Kidney (tissue), 14 donors: ENCODE results near the gene CD248. TPM values are rescaled to one million over a fixed set of nuclear protein-coding genes. Genes with fewer than 3 reads are reported as not detected.
A peak's percentile ranks its signal among the peaks of the same experiment; 100 is the strongest.

ENCODE experiments used
- DNase-seq, 5 donors: peaks; one replicate each; pipeline ENCODE4 v3.0.0-alpha.2; 2013 to 2020
- FAIRE-seq: peaks from 2 replicates; lab custom pipeline; 2012; peaks lifted over from hg19 to GRCh38; lab: Jason Lieb, UNC
- H3K27ac ChIP-seq, 2 donors: one replicate each; pipeline ENCODE4 v1.7.0; 2013; ENCODE audit warnings: low read depth in 2 of 2, low read length in 2 of 2, inconsistent platforms in 1 of 2
- H3K27me3 ChIP-seq: one replicate; pipeline ENCODE4 v1.7.1; 2013; ENCODE audit warnings: low read length, inconsistent platforms; ENCODE audit not compliant: control insufficient read depth, insufficient read depth
- H3K36me3 ChIP-seq, 3 donors: one replicate each; pipeline versions ENCODE4 v1.7.0 to v1.7.1; 2013; ENCODE audit warnings: low read length in 3 of 3, control low read depth in 1 of 3, inconsistent platforms in 1 of 3; ENCODE audit not compliant: insufficient read depth in 3 of 3, control insufficient read depth in 2 of 3
- H3K4me1 ChIP-seq, 3 donors: one replicate each; pipeline versions ENCODE4 v1.7.0 to v1.7.1; 2013; ENCODE audit warnings: low read length in 3 of 3, inconsistent platforms in 1 of 3, low read depth in 1 of 3; ENCODE audit not compliant: control insufficient read depth in 2 of 3, insufficient read depth in 2 of 3
- H3K4me3 ChIP-seq, 3 donors: one replicate each; pipeline versions ENCODE4 v1.7.0 to v1.8.1; 2013; ENCODE audit warnings: low read length in 3 of 3, control low read depth in 1 of 3, inconsistent platforms in 1 of 3
- H3K9ac ChIP-seq, 3 donors: one replicate each; pipeline versions ENCODE4 v1.7.0 to v1.7.1; 2013; ENCODE audit warnings: low read length in 3 of 3, control low read depth in 1 of 3, inconsistent platforms in 1 of 3
- H3K9me3 ChIP-seq, 3 donors: one replicate each; pipeline versions ENCODE4 v1.7.0 to v1.7.1; 2013; ENCODE audit warnings: low read length in 3 of 3, control low read depth in 1 of 3, inconsistent platforms in 1 of 3; ENCODE audit not compliant: control insufficient read depth in 2 of 3, insufficient read depth in 1 of 3
- intact Hi-C: fragments of 100-400 bp; cut with DNase I; formaldehyde crosslinking; loops from one replicate; pipeline ENCODE4 v1.11.1; 2022
- polyA plus RNA-seq: library from polyadenylated mRNA; stranded (reverse); fragments of 350-450 nt; fragmentation: Illumina TruSeq; extraction: RNeasy Lipid Tissue Mini Kit (QIAGEN cat#74804); gene quantifications from one replicate; pipeline ENCODE4 v1.2.3, GENCODE V29; 2014; ENCODE audit warnings: low read depth, low replicate concordance; ENCODE audit not compliant: insufficient read depth
- total RNA-seq: library from RNA; stranded (reverse); fragmentation: NEBNext Ultra II Directional; extraction: Animal tissue kit (Norgen Biotek cat#: 25700); gene quantifications from one replicate; pipeline ENCODE4 v1.2.1, GENCODE V29; 2021
- TF ChIP-seq, protein P1 (sequence below): IDR thresholded peaks from 3 replicates; pipeline ENCODE4 v1.5.1; 2012; ENCODE audit warnings: mild to moderate bottlenecking, moderate library complexity, borderline replicate concordance; ENCODE audit not compliant: insufficient read depth; ENCODE audit errors: extremely low read depth
- donor health status: control.
- donor health status: control.
- donor health status: control.
- donor health status: control.
- donor health status: control.
- donor health status: DM: yes; HTN: yes; CAD: no.
- donor health status: Normal renal cell carcinoma (clear cell type).

CD248 gene
- total and polyA plus RNA-seq, 2 donors from 2014 or later, result 14.8 to 22.9 TPM

DNA sequence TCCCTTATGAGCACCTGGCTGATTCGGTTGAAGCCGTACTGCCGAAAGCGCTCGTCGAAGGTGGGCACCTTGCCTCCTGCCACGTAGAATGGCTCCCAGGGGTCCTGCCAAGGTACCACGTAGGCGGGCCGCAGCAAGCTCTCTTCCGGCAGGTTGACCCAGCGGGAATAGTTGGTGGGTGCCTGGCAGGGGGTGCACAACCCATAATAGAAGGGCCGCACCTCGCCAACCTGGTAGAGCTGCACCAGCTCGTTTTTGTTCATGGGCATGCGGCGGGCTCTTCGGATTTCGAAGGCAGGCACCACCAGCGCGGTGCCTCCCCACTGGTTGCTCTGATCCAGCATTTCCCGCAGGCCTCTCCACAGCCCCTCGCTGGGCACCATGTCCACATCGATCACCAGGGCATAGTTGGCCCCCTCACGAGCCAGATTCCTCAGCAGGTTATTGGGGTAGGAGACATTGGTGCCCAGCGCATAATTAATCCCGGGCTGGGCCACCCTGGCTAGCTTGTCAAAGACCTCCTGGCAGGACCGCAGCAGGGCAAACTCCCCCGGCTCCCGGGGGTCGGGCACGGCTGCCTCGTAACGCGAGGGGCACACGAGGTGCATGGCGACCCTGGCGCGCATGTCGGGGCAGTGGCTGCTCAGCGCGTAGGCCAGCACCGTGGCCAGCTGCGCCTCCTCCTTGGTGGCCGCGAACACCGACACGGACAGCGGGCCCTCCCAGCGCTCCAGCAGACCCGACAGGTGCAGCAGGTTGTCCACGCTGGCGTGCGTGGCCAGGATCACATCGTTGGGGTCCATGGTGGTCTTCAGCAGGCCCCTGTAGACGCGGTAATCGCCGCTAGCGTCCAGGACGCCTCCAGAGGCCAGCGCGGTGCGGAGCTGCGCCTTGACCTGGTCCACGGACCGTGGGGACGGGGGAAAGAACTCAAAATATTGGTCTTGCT lies 29.9 kb upstream of the CD248 start:
- Histone ChIP-seq H3K9ac (peak overlapping the region; percentile 80 to 97 (median 92)), H3K4me1 (peaks cover 0 to 27% (median 22%) of the 10 kb centered on the region in 3 donors), H3K27ac (peak overlapping the region; percentile 80 to 89), H3K9me3 (no peaks in the 10 kb centered on the region), H3K27me3 (no peaks in the 10 kb centered on the region), H3K36me3 (peaks cover 0 to 3% (median 2%) of the 10 kb centered on the region in 3 donors), H3K4me3 (peak overlapping the region; percentile 80 to 97 (median 86))
- TF ChIP-seq, protein P1, sequence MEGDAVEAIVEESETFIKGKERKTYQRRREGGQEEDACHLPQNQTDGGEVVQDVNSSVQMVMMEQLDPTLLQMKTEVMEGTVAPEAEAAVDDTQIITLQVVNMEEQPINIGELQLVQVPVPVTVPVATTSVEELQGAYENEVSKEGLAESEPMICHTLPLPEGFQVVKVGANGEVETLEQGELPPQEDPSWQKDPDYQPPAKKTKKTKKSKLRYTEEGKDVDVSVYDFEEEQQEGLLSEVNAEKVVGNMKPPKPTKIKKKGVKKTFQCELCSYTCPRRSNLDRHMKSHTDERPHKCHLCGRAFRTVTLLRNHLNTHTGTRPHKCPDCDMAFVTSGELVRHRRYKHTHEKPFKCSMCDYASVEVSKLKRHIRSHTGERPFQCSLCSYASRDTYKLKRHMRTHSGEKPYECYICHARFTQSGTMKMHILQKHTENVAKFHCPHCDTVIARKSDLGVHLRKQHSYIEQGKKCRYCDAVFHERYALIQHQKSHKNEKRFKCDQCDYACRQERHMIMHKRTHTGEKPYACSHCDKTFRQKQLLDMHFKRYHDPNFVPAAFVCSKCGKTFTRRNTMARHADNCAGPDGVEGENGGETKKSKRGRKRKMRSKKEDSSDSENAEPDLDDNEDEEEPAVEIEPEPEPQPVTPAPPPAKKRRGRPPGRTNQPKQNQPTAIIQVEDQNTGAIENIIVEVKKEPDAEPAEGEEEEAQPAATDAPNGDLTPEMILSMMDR, result no peak
- DNase-seq, result peak in 4 of 5 donors; percentile 21 to 79 (median 60)
- FAIRE-seq, result no peak
- intact Hi-C loops, result no loop called here

DNA sequence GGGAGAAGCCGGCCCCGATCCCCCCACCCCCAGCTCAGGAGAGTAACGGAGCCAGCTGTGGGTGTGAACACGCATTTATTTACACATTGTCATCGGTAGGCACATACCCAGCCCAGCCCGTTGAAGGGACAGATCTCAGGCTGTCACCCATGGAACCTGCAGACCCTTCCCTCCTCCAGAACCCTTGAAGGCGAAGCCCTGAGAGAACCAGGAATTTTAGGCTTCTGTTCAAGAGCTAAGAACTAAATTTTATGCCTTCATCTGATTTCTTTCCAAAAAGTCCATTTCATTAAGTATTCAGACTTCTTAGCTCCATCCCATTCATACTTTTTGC lies 28.4 kb upstream of the CD248 start:
- TF ChIP-seq, protein P1, result no peak
- Histone ChIP-seq H3K36me3 (peaks cover 0 to 15% (median 14%) of the 10 kb centered on the region in 3 donors), H3K4me1 (peaks cover 0 to 27% (median 22%) of the 10 kb centered on the region in 3 donors), H3K27ac (peak overlapping the region; percentile 20 to 32), H3K9ac (peak overlapping the region in 2 of 3 donors; percentile 58 to 86), H3K4me3 (peak overlapping the region; percentile 43 to 97 (median 80)), H3K9me3 (no peaks in the 10 kb centered on the region), H3K27me3 (no peaks in the 10 kb centered on the region)
- intact Hi-C loops, result no loop called here
- no peak for DNase-seq
- FAIRE-seq, result no peak

DNA sequence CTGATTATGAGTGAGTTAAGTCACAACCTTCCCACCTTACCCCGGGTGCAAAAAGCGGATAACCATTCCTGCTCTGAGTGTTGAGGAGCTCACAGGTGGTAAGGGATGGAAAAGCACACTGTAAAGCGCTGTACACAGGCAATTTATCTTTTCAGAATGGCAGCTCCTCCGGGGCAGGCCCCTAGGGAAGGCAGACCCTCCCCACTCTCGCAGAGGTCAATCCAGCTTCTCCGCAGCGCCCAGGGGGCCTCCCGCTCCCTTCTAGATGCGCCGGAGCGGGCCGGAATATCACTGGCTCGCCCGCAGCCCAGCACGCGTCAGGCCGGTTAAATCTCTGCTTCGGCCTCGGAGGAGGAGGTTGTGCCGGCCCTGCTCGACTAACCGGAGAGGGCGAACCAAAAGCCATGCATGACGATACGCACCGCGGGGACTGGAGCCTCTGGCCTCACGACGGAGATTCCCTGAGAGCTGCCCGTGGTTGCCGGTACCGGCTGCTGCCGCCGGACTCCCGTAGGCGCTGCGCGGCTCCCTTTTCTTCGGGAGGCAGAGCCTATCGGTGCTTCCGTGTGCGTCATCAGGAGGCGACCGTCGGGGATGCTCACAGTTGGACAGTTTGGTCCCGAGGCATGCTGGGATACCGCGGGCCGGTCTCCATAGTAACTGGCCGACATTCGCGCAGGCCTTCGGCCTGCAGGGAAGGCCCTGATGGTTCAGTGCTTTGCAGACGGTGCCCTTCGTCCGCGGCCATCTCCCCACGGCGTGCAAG lies 27.9 kb upstream of the CD248 start, which contains the start of gene BRMS1:
BRMS1 (minus strand) TSS at position 555 of the 766 bp plus-strand sequence. CDS start 2,870 bp downstream, outside the sequence.
- peak within 1 kb of the TSS; percentile 61 to 86 (median 74) for H3K9ac ChIP-seq
- H3K4me3 ChIP-seq, result peak within 1 kb of the TSS; percentile 85 to 97 (median 92)
- FAIRE-seq, result no peak
- no peaks in the 10 kb centered on the region for H3K27me3 ChIP-seq
- intact Hi-C loops, result no loop called here
- H3K27ac ChIP-seq, result peak within 1 kb of the TSS; percentile 32 to 35
- H3K9me3 ChIP-seq, result no peaks in the 10 kb centered on the region
- DNase-seq, result peak; percentile 97 to 100 (median 98)
- TF ChIP-seq, protein P1, result no peak
- H3K36me3 ChIP-seq, result peaks cover 0 to 19% (median 17%) of the 10 kb centered on the region in 3 donors
- H3K4me1 ChIP-seq, result peaks cover 0 to 27% (median 22%) of the 10 kb centered on the region in 3 donors
